Fibroblast of upper back skin (primary cell): ENCODE measurements around the gene ACSL6.

Source experiments
- DNase-seq: peaks from one replicate; pipeline ENCODE4 v3.0.0-alpha.2; 2013

Gene ACSL6

GRCh38 chr5:132011622-132012343 lies at the start of gene ACSL6:
ACSL6 (minus strand) TSS chr5:132011658; CDS start chr5:132011553, 105 bp downstream.
- no peak for DNase-seq

GRCh38 chr5:132060501-132061161 lies 49.2 kb upstream of the ACSL6 start, which contains the start of gene IL3:
IL3 (plus strand) TSS chr5:132060655; CDS start chr5:132060707, 52 bp downstream.
- DNase-seq: no peak

- no peak for DNase-seq
Measured at GRCh38 chr5:132059696-132060500, 48.4 kb upstream of the ACSL6 start.

DNA sequence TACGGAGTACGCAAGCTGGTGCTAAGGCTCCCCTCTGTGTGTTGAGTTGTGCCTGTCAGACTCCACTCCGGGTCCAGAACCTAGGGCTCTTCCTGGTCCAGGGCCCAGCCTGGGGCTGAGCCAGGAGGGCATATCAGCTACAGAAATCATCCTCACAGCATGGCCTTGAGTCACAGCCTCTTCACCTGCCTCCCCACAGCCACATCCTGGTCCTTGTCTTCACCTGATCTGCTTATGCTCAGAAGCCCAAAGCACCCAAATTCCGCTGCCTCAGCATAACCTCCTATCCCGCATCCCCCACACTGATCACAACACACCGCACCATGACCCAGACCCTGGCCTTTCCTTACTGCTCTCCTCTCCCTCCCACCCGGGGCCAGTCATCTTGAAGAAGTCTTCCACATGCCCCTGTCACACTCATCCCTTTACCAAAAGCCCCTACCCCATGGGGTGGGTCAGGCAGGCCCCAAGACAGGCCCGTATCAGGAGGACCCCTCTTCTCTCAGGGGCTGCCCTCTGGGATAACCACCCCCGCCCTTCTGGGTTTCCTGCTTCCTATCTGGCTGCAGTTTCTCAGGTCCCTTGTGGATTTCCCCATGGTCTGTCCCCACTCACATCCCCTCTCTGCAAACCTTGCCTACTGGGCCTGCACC lies 47.7 kb upstream of the ACSL6 start:
- no peak for DNase-seq

GRCh38 chr5:132058646-132059042 lies 47.2 kb upstream of the ACSL6 start:
- DNase-seq: no peak

DNA sequence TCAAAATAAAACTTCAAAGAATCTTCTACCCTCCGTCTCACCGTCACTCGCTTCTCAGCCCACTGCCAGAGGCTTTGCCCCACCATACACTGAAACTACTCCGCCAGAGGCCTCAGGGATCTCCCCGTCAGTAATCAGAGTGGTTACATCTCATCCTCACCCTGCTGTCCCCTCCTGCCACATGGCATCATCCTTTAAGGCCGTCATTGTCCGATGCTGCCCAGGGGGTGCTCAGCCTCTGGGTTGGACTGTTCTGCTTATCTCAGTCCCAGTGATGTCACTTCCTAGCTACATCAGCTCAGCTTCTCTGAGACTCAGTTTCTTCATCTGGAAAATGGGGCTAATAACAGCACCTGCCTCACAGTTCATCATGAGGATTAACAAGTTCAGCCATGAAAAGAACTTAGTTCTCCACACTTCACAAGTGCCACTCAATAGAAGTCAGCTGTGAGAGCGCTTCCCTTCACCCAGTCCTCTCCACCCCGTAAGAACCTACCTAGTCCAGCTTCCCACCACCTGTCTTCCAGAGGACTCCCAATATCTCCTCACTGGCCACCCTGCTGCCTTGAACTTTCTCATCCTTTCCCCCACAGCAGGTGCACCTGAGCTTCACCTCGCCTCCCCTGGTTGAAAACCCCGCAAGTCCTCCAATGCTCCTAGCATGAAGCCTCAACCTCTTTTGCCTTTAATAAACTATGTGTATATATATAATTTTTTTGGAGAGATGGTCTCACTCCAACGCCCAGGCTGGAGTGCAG lies 46.2 kb upstream of the ACSL6 start:
- no peak for DNase-seq

- DNase-seq: no peak
Measured at GRCh38 chr5:132056610-132057497, 45.4 kb upstream of the ACSL6 start.

DNA sequence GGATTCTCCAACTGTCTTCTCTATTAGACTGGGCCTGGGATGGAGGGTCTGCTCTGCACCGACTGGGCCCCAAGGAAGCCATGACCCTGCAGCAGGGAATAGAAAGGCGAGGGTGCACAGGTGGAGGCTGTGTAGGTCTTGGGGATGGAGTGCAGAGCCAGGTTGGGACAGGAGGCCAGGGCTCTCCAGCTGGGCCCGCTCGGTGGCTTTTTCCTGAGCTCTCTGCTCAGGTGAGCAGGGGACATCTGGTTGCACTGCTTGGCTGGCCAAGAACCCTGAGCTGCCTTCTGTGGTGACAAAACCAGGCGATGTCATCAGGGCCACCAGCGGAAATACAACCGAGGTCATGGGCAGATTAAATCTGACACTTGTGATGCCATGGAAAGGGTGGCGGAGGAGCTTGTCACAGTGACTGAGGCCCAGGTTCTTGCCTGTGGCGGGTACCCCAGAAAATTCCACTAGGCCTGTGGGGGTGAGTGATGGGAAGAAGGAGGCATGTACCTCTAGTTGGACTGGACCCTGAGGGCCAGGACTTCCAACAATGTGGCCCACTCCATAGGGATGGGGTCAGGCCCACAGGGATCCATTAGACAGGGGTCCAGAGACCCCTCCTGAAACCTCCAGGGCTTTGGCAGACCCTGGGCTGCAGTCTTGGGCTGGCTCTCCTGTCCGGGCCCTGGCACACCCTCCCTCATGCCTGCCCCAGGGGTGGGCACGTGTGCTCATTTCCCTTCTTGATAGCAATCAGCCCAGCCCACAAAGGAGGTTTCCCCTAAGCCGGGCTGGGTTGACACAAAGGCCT lies 44.6 kb upstream of the ACSL6 start:
- no peak for DNase-seq

- DNase-seq: no peak
Measured at GRCh38 chr5:132055441-132055807, 44.0 kb upstream of the ACSL6 start.

GRCh38 chr5:132054697-132055440 lies 43.4 kb upstream of the ACSL6 start:
- DNase-seq: no peak

GRCh38 chr5:132054031-132054696 lies 42.7 kb upstream of the ACSL6 start:
- no peak for DNase-seq

GRCh38 chr5:132053483-132053882 lies 42.0 kb upstream of the ACSL6 start:
- no peak for DNase-seq

- no peak for DNase-seq
Measured at GRCh38 chr5:132052520-132052919, 41.1 kb upstream of the ACSL6 start.

DNA sequence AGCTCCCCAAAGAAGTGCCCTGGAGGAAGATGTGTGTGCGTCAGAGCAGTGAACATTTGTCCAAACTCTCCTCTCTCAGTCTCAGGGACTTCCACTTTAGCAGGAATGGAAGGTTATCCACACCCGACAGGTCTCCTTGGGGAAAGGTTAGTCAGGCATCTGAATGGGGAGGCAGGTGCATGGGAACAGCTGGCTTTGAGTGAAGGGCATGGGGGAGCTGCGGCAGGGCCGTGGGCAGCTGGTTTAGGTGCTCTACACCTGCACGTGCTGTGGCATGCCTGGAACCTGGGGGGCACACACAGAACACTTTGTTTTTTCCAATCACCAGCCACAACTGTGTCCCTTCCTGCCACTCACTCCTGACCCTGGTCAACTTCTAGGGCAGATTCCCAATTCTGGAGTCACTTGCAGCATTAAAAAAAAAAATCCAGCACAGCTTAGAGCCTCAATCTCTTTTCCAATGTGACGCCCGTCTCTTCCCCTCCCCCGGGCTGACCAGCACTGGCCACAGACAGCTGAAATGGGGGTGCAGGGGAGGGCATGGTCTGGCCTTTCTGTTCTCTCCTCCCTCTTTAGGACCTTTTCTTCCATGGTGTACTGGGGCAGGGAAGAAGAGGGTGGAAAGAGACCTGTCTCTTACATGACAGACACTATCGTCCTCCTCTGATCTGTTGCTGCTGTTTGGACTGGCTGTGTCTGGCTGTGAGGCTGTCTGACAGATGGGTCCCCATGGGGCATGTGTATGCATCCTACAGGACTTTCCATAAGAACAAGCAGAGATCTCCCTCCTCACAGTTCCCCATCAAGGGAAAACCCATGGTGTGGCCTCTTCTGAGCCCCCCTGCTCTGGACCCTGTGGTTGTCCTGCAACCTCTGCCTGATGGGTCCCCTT lies 39.4 kb upstream of the ACSL6 start:
- no peak for DNase-seq

- DNase-seq: no peak
Measured at GRCh38 chr5:132050136-132050535, 38.7 kb upstream of the ACSL6 start.

- DNase-seq: no peak
Measured at GRCh38 chr5:132049559-132049958, 38.1 kb upstream of the ACSL6 start.

GRCh38 chr5:132049093-132049492 lies 37.6 kb upstream of the ACSL6 start:
- no peak for DNase-seq

- DNase-seq: no peak
Measured at GRCh38 chr5:132046880-132047299, 35.4 kb upstream of the ACSL6 start.
